IPS-20b (cell line): ENCODE results near the gene SCGB1D1.
"Not testable (repeated sequence)": the region's sequence is repeated elsewhere in the genome, so short reads cannot be mapped to it uniquely, and the experiment has no call there.

Source experiments
- H3K27ac ChIP-seq: one replicate; pipeline ENCODE4 v1.5.1; 2013; ENCODE audit warnings: low read length
- H3K27me3 ChIP-seq: 2 replicates; pipeline ENCODE4 v1.6.1; 2013; ENCODE audit warnings: mild to moderate bottlenecking, low read length, inconsistent platforms; ENCODE audit not compliant: insufficient read depth
- H3K36me3 ChIP-seq: 2 replicates; pipeline ENCODE4 v1.6.1; 2013; ENCODE audit warnings: low read depth, mild to moderate bottlenecking, inconsistent platforms, low read length, moderate library complexity; ENCODE audit not compliant: insufficient read depth
- H3K4me1 ChIP-seq: 2 replicates; pipeline ENCODE4 v1.6.1; 2013; ENCODE audit warnings: mild to moderate bottlenecking, control low read depth, inconsistent platforms, low read length, moderate library complexity; ENCODE audit not compliant: insufficient read depth
- H3K4me3 ChIP-seq: 2 replicates; pipeline ENCODE4 v1.5.1; 2013; ENCODE audit warnings: mild to moderate bottlenecking, low read length, inconsistent platforms
- H3K9ac ChIP-seq: 2 replicates; pipeline ENCODE4 v1.6.1; 2013; ENCODE audit warnings: low read depth, mild to moderate bottlenecking, inconsistent platforms, low read length, moderate library complexity
- H3K9me3 ChIP-seq: 2 replicates; pipeline ENCODE4 v1.6.1; 2013; ENCODE audit warnings: mild to moderate bottlenecking, low read depth, low read length, inconsistent platforms; ENCODE audit not compliant: insufficient read depth

The SCGB1D1 gene

GRCh38 chr11:62202910-62203309 lies 12.9 kb downstream of the SCGB1D1 start:
- Histone ChIP-seq H3K4me3 (no peak overlapping the region), H3K9me3 (no peaks in the 10 kb centered on the region), H3K4me1 (no peaks in the 10 kb centered on the region), H3K27ac (no peak overlapping the region), H3K27me3 (no peaks in the 10 kb centered on the region), H3K36me3 (no peaks in the 10 kb centered on the region), H3K9ac (no peak overlapping the region)

GRCh38 chr11:62204430-62204829 lies 14.4 kb downstream of the SCGB1D1 start:
- no peak overlapping the region for H3K4me3 ChIP-seq
- no peak overlapping the region for H3K27ac ChIP-seq
- H3K9me3 ChIP-seq: no peaks in the 10 kb centered on the region
- no peaks in the 10 kb centered on the region for H3K36me3 ChIP-seq
- H3K4me1 ChIP-seq: no peaks in the 10 kb centered on the region
- H3K27me3 ChIP-seq: no peaks in the 10 kb centered on the region
- no peak overlapping the region for H3K9ac ChIP-seq

- no peak overlapping the region for H3K27ac ChIP-seq
- H3K36me3 ChIP-seq: no peaks in the 10 kb centered on the region
- H3K4me3 ChIP-seq: no peak overlapping the region
- H3K9me3 ChIP-seq: no peaks in the 10 kb centered on the region
- no peak overlapping the region for H3K9ac ChIP-seq
- H3K27me3 ChIP-seq: no peaks in the 10 kb centered on the region
- H3K4me1 ChIP-seq: no peaks in the 10 kb centered on the region
Observed at GRCh38 chr11:62205441-62205840, 15.4 kb downstream of the SCGB1D1 start.

DNA sequence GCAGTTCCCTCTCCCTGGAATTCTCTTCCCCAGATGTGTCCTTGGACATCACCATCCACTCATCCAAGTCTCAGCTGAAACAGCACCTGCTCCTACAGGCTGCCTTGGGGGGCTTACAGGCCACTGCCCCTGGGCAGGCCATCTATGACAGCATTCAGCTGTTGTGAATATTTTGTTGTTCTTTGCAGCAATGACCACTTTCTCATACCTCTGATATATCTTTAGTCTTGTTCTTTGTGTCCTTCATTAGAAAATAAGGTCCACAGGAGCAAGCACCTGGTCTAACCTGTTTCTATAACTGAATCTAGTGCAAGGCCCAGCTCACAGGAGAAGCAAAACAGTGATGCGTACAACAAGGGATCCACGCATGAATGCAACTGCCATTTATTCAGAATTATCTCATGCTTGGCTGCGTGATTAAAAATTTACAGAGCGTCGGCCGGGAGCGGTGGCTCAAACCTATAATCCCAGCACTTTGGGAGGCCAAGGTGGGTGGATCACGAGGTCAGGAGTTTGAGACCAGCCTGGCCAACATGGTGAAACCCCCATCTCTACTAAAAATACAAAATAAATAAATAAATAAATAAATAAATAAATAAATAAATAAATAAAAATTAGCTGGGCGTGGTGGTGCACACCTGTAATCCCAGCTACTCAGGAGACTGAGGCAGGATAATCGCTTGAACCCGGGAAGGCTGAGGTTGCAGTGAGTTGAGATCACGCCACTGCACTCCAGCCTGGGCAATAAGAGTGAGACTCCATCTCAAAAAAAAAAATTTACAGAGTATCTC lies 16.5 kb downstream of the SCGB1D1 start:
- H3K4me1 ChIP-seq, H3K27me3 ChIP-seq, H3K9ac ChIP-seq, H3K27ac ChIP-seq, H3K9me3 ChIP-seq, H3K36me3 ChIP-seq, H3K4me3 ChIP-seq: not testable (repeated sequence)

GRCh38 chr11:62208785-62209144 lies 18.7 kb downstream of the SCGB1D1 start:
- Histone ChIP-seq H3K4me1 (no peaks in the 10 kb centered on the region), H3K27me3 (no peaks in the 10 kb centered on the region)

DNA sequence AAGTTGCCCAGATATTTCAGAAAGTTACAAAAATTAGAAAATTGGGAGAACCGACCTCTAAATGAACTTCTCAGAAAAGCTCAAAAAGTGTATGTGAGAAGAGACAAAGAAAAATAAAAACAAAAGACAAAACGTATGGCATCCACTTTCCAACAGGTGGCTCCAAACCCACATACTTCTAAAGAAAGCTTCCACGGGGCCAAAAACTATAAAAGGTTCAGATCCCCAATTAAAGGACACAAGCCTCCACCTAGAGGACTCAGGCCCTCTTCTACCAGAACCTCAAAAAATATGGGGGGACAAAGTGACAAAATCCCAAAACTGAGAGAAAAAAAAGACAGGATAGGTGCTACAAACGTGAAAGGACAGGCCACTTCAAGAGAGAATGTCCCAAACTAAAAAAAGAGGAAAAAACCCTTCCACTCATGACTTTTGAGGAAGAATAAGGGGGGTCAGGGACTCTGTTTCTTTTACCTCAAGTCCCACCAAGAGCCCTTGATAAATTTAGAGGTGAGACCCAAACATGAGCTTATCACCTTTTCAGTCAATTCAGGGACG lies 27.3 kb downstream of the SCGB1D1 start:
- Histone ChIP-seq H3K9ac (no peak overlapping the region), H3K4me1 (no peaks in the 10 kb centered on the region), H3K9me3 (peaks cover 5% of the 10 kb centered on the region; the same call in 1 of the 2 replicates), H3K27ac (no peak overlapping the region), H3K4me3 (no peak overlapping the region), H3K27me3 (no peaks in the 10 kb centered on the region), H3K36me3 (no peaks in the 10 kb centered on the region)

More at GRCh38 chr11:62208785-62209144, 18.7 kb downstream of the SCGB1D1 start:
- no peak overlapping the region for H3K27ac ChIP-seq
- no peaks in the 10 kb centered on the region for H3K9me3 ChIP-seq
- no peak overlapping the region for H3K9ac ChIP-seq
- no peak overlapping the region for H3K4me3 ChIP-seq
- no peaks in the 10 kb centered on the region for H3K36me3 ChIP-seq

DNA sequence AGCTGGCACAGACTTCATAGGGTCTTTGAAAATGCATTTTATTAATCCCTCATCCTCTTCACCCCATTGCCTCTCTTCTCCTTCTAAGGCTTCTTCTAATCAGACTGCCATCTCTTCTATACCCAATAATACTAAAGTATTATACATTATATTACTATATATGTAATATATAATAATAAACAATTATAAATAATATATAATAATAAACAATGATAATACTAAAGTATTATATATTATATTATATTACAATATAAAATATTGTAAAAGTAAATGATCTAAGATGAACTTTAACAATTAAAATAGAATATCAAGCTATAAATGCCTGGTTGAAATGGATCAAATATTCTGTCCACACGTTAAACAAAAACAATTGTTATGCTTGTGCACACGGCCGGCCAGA lies 31.5 kb downstream of the SCGB1D1 start:
- Histone ChIP-seq H3K4me1 (no peaks in the 10 kb centered on the region), H3K27ac (no peak overlapping the region), H3K9ac (no peak overlapping the region), H3K27me3 (no peaks in the 10 kb centered on the region), H3K4me3 (no peak overlapping the region), H3K9me3 (peaks cover 36% of the 10 kb centered on the region), H3K36me3 (no peaks in the 10 kb centered on the region)

DNA sequence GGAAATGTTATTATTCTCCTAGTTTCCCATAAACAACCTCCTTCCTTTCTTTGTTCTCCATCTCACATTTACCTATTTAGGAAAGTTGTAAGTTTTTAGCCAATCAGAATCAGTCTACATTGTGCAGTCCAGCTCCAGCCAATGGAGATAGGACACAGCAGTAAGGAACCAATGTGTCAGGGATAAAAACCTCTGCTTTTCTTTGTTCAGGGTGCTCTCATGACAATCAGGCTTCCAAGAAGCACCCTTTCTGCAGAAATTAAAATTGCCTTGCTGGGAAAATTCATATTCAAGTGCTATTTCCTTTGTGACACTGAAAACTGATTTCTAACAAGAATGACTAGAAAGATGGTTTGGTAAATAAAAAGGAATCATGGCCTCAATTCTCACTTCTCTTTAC lies 33.1 kb downstream of the SCGB1D1 start:
- Histone ChIP-seq H3K27ac (no peak overlapping the region), H3K9ac (no peak overlapping the region), H3K4me3 (no peak overlapping the region), H3K9me3 (peaks cover 36% of the 10 kb centered on the region), H3K4me1 (no peaks in the 10 kb centered on the region), H3K27me3 (no peaks in the 10 kb centered on the region), H3K36me3 (no peaks in the 10 kb centered on the region)

- Histone ChIP-seq H3K9ac (no peak overlapping the region), H3K36me3 (no peaks in the 10 kb centered on the region), H3K27me3 (peaks cover 2% of the 10 kb centered on the region), H3K9me3 (no peaks in the 10 kb centered on the region), H3K27ac (no peak overlapping the region), H3K4me3 (no peak overlapping the region), H3K4me1 (no peaks in the 10 kb centered on the region)
Observed at GRCh38 chr11:62233730-62234129, 43.7 kb downstream of the SCGB1D1 start.

DNA sequence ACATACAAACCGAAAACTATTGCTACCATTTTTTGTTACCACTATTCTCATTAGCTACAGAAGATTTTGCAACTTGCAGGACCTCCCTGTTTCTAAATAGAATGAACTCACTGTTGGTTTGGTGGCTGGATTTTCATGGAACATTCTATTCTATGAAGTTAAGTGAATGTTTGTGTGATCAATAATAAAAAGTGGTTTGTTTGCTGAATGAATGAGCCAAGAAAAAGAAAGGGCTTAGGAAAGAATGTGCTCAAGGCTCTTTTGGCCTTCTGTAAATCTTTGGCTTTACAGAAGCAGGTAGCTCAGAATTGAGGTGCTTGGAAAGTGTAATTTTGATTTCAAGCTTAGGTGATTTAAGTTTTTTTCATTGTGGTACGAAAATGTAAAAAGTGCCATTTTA lies 46.2 kb downstream of the SCGB1D1 start:
- Histone ChIP-seq H3K4me1 (no peaks in the 10 kb centered on the region), H3K9me3 (no peaks in the 10 kb centered on the region), H3K36me3 (no peaks in the 10 kb centered on the region), H3K9ac (no peak overlapping the region), H3K27ac (no peak overlapping the region), H3K27me3 (peaks cover 6% of the 10 kb centered on the region), H3K4me3 (no peak overlapping the region)

GRCh38 chr11:62237499-62237898 lies 47.5 kb downstream of the SCGB1D1 start:
- Histone ChIP-seq H3K36me3 (no peaks in the 10 kb centered on the region), H3K27me3 (peaks cover 6% of the 10 kb centered on the region), H3K9me3 (no peaks in the 10 kb centered on the region), H3K4me3 (no peak overlapping the region), H3K4me1 (no peaks in the 10 kb centered on the region), H3K27ac (no peak overlapping the region), H3K9ac (no peak overlapping the region)

GRCh38 chr11:62238151-62238550 lies 48.1 kb downstream of the SCGB1D1 start:
- Histone ChIP-seq H3K27ac (no peak overlapping the region), H3K27me3 (peaks cover 6% of the 10 kb centered on the region), H3K9me3 (no peaks in the 10 kb centered on the region)

More at GRCh38 chr11:62238151-62238550, 48.1 kb downstream of the SCGB1D1 start:
- Histone ChIP-seq H3K4me1 (no peaks in the 10 kb centered on the region), H3K9ac (no peak overlapping the region), H3K4me3 (no peak overlapping the region), H3K36me3 (no peaks in the 10 kb centered on the region)
